PFSK-1 (cell line): ENCODE data around the gene TRMT6.

Experiments used
- SIN3A ChIP-seq: IDR thresholded peaks from 2 replicates; pipeline ENCODE4 v1.6.1; 2012; ENCODE audit warnings: mild to moderate bottlenecking, low read length, moderate library complexity, borderline replicate concordance; ENCODE audit not compliant: insufficient read depth
- TAF1 ChIP-seq: IDR thresholded peaks from 2 replicates; pipeline ENCODE4 v1.6.1; 2012; ENCODE audit warnings: low read length, control low read depth, borderline replicate concordance; ENCODE audit not compliant: insufficient read depth

DNA sequence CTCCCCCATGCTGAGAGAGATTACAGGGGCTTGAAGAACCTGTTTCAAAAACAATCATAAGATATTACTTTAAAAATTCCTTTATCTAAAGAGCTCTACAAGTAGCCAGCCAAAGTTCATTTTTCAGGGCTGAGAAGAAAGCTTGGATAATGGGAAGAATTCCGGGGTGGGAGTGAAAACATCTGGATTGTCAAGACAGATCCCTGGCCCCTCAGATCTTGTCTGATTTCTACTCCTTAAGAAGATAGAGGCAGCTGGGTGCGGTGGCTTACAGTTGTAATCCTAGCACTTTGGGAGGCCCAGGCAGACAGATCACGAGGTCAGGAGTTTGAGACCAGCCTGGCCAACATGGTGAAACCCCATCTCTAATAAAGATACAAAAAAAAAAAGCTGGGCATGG lies 24.8 kb downstream of the TRMT6 start:
- TF ChIP-seq SIN3A, result no peak
- no peak for TF ChIP-seq TAF1
